Right kidney (tissue), 1 donor: ENCODE data around the gene GCFC2.
"Not testable (repeated sequence)": the region's sequence is repeated elsewhere in the genome, so short reads cannot be mapped to it uniquely, and the experiment has no call there.

ENCODE experiments used
- DNase-seq: peaks from one replicate; pipeline ENCODE4 v3.0.0-alpha.2; 2016

Gene GCFC2

GRCh38 chr2:75683430-75683829 is 27.3 kb downstream of the GCFC2 start:
- not testable (repeated sequence) for DNase-seq

GRCh38 chr2:75680402-75680801 is 30.3 kb downstream of the GCFC2 start:
- DNase-seq = no peak

- DNase-seq = no peak
Measured at GRCh38 chr2:75679556-75679955, 31.2 kb downstream of the GCFC2 start.

GRCh38 chr2:75676464-75676863 is 34.3 kb downstream of the GCFC2 start:
- DNase-seq = no peak

- no peak for DNase-seq
Measured at GRCh38 chr2:75675908-75676307, 34.8 kb downstream of the GCFC2 start.

- DNase-seq = not testable (repeated sequence)
Measured at GRCh38 chr2:75675423-75675822, 35.3 kb downstream of the GCFC2 start.

GRCh38 chr2:75667884-75668283 is 42.8 kb downstream of the GCFC2 start:
- no peak for DNase-seq

- DNase-seq = no peak
Measured at GRCh38 chr2:75666911-75667310, 43.8 kb downstream of the GCFC2 start.

- DNase-seq = no peak
Measured at GRCh38 chr2:75657798-75658197, 52.9 kb downstream of the GCFC2 start.

- no peak for DNase-seq
Measured at GRCh38 chr2:75656563-75656962, 54.2 kb downstream of the GCFC2 start.

GRCh38 chr2:75655861-75656260 is 54.9 kb downstream of the GCFC2 start:
- DNase-seq = no peak

GRCh38 chr2:75654012-75654411 is 56.7 kb downstream of the GCFC2 start:
- no peak for DNase-seq

- DNase-seq = no peak
Measured at GRCh38 chr2:75647771-75648170, 62.9 kb downstream of the GCFC2 start.

GRCh38 chr2:75646583-75647425 is 63.9 kb downstream of the GCFC2 start, which contains the start of gene MRPL19:
Gene MRPL19 (plus strand): TSS chr2:75646783. CDS start chr2:75646808, 25 bp downstream.
- DNase-seq = peak; percentile 90

GRCh38 chr2:75646090-75646582 is 64.6 kb downstream of the GCFC2 start:
- DNase-seq = no peak

- no peak for DNase-seq
Measured at GRCh38 chr2:75645643-75646042, 65.1 kb downstream of the GCFC2 start.

- DNase-seq = no peak
Measured at GRCh38 chr2:75643980-75644379, 66.7 kb downstream of the GCFC2 start.

- no peak for DNase-seq
Measured at GRCh38 chr2:75641587-75641986, 69.1 kb downstream of the GCFC2 start.

GRCh38 chr2:75640621-75641121 is 70.0 kb downstream of the GCFC2 start:
- DNase-seq = peak; percentile 40

GRCh38 chr2:75637568-75637967 is 73.1 kb downstream of the GCFC2 start:
- no peak for DNase-seq

GRCh38 chr2:75634945-75635344 is 75.8 kb downstream of the GCFC2 start:
- no peak for DNase-seq

- DNase-seq = no peak
Measured at GRCh38 chr2:75633620-75634019, 77.1 kb downstream of the GCFC2 start.

- DNase-seq = no peak
Measured at GRCh38 chr2:75632813-75633212, 77.9 kb downstream of the GCFC2 start.
